Suprapubic skin (tissue), 4 donors: Measurements from ENCODE around the gene PARN. TPM values are rescaled to one million over a fixed set of nuclear protein-coding genes. Genes with fewer than 3 reads are reported as not detected.
A peak's percentile ranks its signal among the peaks of the same experiment; 100 is the strongest.

Experiments
- DNase-seq, 2 donors: peaks; one replicate each; pipeline ENCODE4 v3.0.0-alpha.2; 2019; ENCODE audit warnings: low spot score in 2 of 2
- H3K27ac ChIP-seq: fragments of 200-600 bp; sonication (generic); one replicate; pipeline ENCODE4 v1.5.1; 2019
- H3K27me3 ChIP-seq: fragments of 200-600 bp; sonication (generic); one replicate; pipeline ENCODE4 v1.5.1; 2019
- H3K36me3 ChIP-seq: fragments of 200-600 bp; sonication (generic); one replicate; pipeline ENCODE4 v1.5.1; 2019
- H3K4me1 ChIP-seq: fragments of 200-600 bp; sonication (generic); one replicate; pipeline ENCODE4 v1.5.1; 2019
- H3K4me3 ChIP-seq: fragments of 200-600 bp; sonication (generic); one replicate; pipeline ENCODE4 v1.5.1; 2019; ENCODE audit warnings: mild to moderate bottlenecking
- H3K9me3 ChIP-seq: fragments of 200-600 bp; sonication (generic); one replicate; pipeline ENCODE4 v1.5.1; 2019
- EP300 ChIP-seq: sonication (generic); formaldehyde crosslinking; IDR thresholded peaks from one replicate; pipeline ENCODE4 v1.6.1; 2017; ENCODE audit warnings: antibody characterized with exemption
- POLR2A ChIP-seq, 2 donors: fragments of 450-650 bp; IDR thresholded peaks; one replicate each; pipeline ENCODE4 v1.6.1; 2017; ENCODE audit warnings: antibody characterized with exemption in 2 of 2, mild to moderate bottlenecking in 2 of 2, moderate library complexity in 2 of 2
- POLR2AphosphoS5 ChIP-seq, 3 donors: sonication (generic); formaldehyde crosslinking; IDR thresholded peaks; one replicate each; pipeline ENCODE4 v1.6.1; 2017; ENCODE audit warnings: antibody characterized with exemption in 3 of 3
- WGBS: methylation state at CpG from one replicate; pipeline ENCODE4 v1.1.5; 2018; 5-methylcytosine and 5-hydroxymethylcytosine counted together
- total RNA-seq, 4 donors: library from RNA; depleted of rRNA; stranded (reverse); fragments of >200 nt; gene quantifications; one replicate each; pipeline ENCODE4 v1.1.0, GENCODE V29; 2016
- TF ChIP-seq, protein P1 (sequence below), 2 donors: fragments of 200-600 bp in 1 of 2; fragments of 450-650 bp in 1 of 2; sonication (generic) in 1 of 2; IDR thresholded peaks; one replicate each; pipeline ENCODE4 v1.5.1; 2016 to 2019; ENCODE audit warnings: antibody characterized with exemption in 2 of 2, mild to moderate bottlenecking in 1 of 2, moderate library complexity in 1 of 2

PARN gene
- total RNA-seq, 4 donors from 2014 or later, result 33.7 to 44.6 (median 37.1) TPM

DNA sequence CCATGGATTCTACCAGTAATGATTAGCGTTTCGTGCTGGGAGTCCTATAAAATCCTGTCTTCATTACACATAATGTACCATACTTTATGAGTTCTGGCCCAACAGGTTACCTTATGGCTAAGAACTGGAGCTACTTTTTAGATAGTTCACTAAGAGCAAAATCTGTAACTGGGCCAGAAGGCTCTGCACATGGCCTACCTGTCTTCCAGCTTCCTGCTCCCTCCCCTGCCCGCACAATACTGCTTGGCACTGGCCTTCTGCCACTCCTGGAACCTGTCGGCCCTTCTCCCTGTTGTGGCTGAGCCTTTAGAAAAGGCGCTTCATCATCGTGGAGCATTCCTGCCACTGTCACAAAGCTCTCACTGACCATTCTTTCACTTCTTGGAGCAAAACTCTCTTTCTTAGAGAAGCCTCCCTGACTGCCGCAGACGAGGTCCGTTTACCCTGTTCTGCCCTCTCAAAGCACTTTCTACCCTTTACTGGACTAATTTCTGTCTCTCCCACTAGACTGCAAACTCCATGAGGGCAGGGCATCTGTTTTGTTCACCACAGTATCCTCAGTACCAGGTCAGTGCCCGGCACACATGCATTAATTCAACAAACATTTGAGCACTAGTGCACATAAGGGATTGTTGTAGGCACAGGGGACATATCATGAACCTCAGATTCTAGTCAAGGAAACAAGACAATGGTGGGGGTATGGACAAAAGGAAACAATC is 116.5 kb downstream of the PARN start:
- TF ChIP-seq EP300, result no peak
- no peak for TF ChIP-seq POLR2A (IDR thresholded peaks at IDR 0.05)
- TF ChIP-seq, protein P1, sequence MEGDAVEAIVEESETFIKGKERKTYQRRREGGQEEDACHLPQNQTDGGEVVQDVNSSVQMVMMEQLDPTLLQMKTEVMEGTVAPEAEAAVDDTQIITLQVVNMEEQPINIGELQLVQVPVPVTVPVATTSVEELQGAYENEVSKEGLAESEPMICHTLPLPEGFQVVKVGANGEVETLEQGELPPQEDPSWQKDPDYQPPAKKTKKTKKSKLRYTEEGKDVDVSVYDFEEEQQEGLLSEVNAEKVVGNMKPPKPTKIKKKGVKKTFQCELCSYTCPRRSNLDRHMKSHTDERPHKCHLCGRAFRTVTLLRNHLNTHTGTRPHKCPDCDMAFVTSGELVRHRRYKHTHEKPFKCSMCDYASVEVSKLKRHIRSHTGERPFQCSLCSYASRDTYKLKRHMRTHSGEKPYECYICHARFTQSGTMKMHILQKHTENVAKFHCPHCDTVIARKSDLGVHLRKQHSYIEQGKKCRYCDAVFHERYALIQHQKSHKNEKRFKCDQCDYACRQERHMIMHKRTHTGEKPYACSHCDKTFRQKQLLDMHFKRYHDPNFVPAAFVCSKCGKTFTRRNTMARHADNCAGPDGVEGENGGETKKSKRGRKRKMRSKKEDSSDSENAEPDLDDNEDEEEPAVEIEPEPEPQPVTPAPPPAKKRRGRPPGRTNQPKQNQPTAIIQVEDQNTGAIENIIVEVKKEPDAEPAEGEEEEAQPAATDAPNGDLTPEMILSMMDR (IDR thresholded peaks at IDR 0.05), result no peak
- no peak for TF ChIP-seq POLR2AphosphoS5 (IDR thresholded peaks at IDR 0.05)
- Histone ChIP-seq H3K27me3 (no peaks in the 10 kb centered on the region), H3K4me1 (peaks cover 17% of the 10 kb centered on the region), H3K36me3 (no peaks in the 10 kb centered on the region), H3K4me3 (no peak overlapping the region), H3K9me3 (no peaks in the 10 kb centered on the region), H3K27ac (no peak overlapping the region)
- DNase-seq, result no peak
- WGBS, result 75% methylated on average over 10 of the region's 10 CpGs

DNA sequence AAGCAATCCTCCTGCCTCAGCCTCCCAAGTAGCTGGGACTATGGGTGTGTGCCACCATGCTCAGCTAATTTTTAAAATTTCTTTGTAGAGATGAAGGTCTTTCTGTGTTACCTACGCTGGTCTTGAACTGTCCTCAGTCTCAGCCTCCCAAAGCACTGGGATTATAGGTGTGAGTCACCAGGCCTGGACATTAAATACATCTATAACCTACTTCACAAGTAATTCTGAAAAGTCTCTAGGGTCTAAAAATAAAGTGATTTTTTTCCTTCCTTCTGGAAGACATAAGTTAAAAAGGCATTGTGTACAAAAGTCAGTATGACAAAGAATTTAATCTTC is 118.3 kb downstream of the PARN start:
- H3K4me1 ChIP-seq, result peaks cover 17% of the 10 kb centered on the region
- no peak overlapping the region for H3K4me3 ChIP-seq
- H3K9me3 ChIP-seq, result no peaks in the 10 kb centered on the region
- no peak for TF ChIP-seq EP300
- no peak for TF ChIP-seq POLR2A (IDR thresholded peaks at IDR 0.05)
- TF ChIP-seq, protein P1 (IDR thresholded peaks at IDR 0.05), result no peak
- no peak for TF ChIP-seq POLR2AphosphoS5 (IDR thresholded peaks at IDR 0.05)
- no peak for DNase-seq
- H3K36me3 ChIP-seq, result no peaks in the 10 kb centered on the region
- H3K27me3 ChIP-seq, result no peaks in the 10 kb centered on the region
- WGBS, result 100% methylated on average over 1 of the region's 1 CpG
- no peak overlapping the region for H3K27ac ChIP-seq

GRCh38 chr16:14510939-14511799 is 118.9 kb downstream of the PARN start:
- TF ChIP-seq POLR2A (IDR thresholded peaks at IDR 0.05), result no peak
- TF ChIP-seq EP300, result no peak
- TF ChIP-seq, protein P1 (IDR thresholded peaks at IDR 0.05), result no peak
- no peak for TF ChIP-seq POLR2AphosphoS5 (IDR thresholded peaks at IDR 0.05)
- H3K9me3 ChIP-seq, result no peaks in the 10 kb centered on the region
- H3K27ac ChIP-seq, result no peak overlapping the region
- no peaks in the 10 kb centered on the region for H3K27me3 ChIP-seq
- no peak overlapping the region for H3K4me3 ChIP-seq
- H3K36me3 ChIP-seq, result no peaks in the 10 kb centered on the region
- WGBS, result 83% methylated on average over 6 of the region's 6 CpGs
- no peak for DNase-seq
- peaks cover 17% of the 10 kb centered on the region for H3K4me1 ChIP-seq

- no peaks in the 10 kb centered on the region for H3K36me3 ChIP-seq
- H3K4me3 ChIP-seq, result no peak overlapping the region
- H3K4me1 ChIP-seq, result peaks cover 17% of the 10 kb centered on the region
- DNase-seq, result no peak
- TF ChIP-seq, protein P1 (IDR thresholded peaks at IDR 0.05), result no peak
- TF ChIP-seq POLR2A (IDR thresholded peaks at IDR 0.05) (no peak), EP300 (no peak), POLR2AphosphoS5 (IDR thresholded peaks at IDR 0.05) (no peak)
- no peaks in the 10 kb centered on the region for H3K9me3 ChIP-seq
- WGBS, result 84% methylated on average over 2 of the region's 2 CpGs
- no peaks in the 10 kb centered on the region for H3K27me3 ChIP-seq
- no peak overlapping the region for H3K27ac ChIP-seq
Observed at GRCh38 chr16:14510581-14510938, 119.5 kb downstream of the PARN start.

DNA sequence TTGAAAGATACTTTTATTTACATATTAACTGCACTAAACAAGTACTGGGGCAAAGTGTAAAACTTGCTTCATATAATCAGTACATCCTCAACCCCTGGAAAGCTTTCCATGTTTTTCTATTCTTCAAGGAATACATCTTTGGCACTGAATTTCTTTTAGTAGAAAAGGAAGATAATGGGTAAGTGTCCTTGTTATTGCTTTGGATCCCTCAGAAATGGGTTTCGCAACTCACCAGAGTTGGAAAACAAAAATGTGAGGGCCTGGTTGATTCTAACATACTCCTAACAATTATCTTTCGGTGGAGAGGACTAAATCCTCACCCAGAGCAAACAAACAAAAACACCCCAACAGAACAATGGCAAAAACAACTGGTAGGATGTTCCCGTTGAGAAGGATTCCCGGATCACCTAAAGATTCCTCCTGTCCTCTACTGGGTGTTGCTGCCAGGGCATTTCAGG is 120.4 kb downstream of the PARN start:
- H3K27me3 ChIP-seq, result no peaks in the 10 kb centered on the region
- peak overlapping the region; percentile 44 for H3K27ac ChIP-seq
- 80% methylated on average over 4 of the region's 4 CpGs for WGBS

More for the DNA sequence above, 120.4 kb downstream of the PARN start:
- no peak overlapping the region for H3K4me3 ChIP-seq
- no peak for DNase-seq
- TF ChIP-seq, protein P1 (IDR thresholded peaks at IDR 0.05), result no peak
- TF ChIP-seq EP300, result no peak
- no peak for TF ChIP-seq POLR2A (IDR thresholded peaks at IDR 0.05)
- no peak for TF ChIP-seq POLR2AphosphoS5 (IDR thresholded peaks at IDR 0.05)
- no peaks in the 10 kb centered on the region for H3K9me3 ChIP-seq
- H3K4me1 ChIP-seq, result peaks cover 17% of the 10 kb centered on the region
- H3K36me3 ChIP-seq, result no peaks in the 10 kb centered on the region
